NCI-H2107 (cell line): ENCODE results near the gene MKNK2.
A peak's percentile ranks its signal among the peaks of the same experiment; 100 is the strongest.

Experiments
- DNase-seq: peaks from one replicate; lab custom pipeline; 2025; lab: John Stamatoyannopoulos, UW

MKNK2 gene

DNA sequence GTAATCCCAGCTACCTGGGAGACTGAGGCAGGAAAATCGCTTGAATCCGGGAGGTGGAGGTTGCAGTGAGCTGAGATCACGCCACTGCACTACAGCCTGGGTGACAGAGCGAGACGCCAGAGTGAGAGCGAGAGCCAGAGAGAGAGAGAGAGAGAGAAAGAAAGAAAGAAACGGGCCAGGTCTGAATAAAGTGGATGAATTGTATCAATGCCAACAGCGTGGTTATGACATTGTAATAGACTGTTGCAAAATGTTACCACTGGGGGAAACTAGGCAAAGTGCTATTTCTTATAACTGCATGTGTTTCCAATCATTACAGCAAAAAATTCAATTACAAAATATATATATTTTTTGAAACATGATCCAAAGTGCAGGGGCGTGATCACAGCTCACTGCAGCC is 23.7 kb downstream of the MKNK2 start:
- no peak for DNase-seq

- DNase-seq = no peak
Measured at GRCh38 chr19:2026770-2027169, 24.3 kb downstream of the MKNK2 start.

DNA sequence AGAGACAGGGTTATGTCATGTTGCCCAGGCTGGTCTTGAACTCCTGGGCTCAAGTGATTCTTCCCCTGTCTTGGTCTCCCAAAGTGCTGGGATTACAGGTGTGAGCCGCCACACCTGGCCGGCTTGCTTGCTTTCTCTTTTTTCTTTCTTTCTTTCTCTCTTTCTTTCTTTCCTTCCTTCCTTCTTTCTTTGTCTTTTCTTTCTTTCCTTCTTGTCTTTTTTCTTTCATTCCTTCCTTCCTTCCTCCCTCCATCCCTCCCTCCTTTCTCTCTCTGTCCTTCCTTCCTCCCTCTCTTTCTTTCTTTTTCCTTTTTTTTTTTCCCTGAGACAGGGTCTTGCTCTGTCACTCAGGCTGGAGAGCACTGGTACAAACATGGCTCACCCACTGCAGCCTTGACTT is 28.8 kb downstream of the MKNK2 start:
- DNase-seq = no peak

DNA sequence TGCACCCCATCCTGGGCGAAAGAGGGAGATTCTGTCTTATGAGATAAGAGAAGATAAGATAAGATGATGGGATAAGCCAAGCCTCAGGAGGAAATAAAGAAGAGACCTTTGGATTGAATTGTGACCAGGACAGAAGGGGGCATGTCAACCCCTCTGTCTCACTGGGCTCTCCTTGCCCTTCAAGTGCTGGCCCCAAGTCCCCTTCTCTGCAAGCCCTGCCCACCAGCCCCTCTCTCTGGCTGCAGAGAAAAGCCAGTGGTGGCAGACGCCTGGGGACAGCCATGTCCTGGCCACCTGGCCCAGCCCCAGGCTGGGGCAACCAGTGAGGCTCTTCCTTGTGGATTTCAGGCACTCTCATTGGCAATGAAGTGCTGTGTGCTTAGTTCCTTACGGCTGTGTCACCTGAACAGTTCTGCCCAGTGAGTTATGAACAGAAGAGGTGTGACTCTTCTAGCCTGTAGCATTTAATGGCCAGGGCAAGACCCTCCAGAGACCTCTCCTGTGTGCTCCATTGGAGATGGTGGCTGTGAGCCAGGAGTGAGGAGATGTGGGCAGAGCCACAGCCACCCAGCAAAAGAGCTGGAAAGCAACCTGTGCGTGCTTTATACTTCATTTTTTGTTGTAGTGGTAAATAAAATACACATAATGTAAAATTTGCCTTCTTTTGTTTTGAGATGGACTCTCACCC is 29.4 kb downstream of the MKNK2 start:
- no peak for DNase-seq

- no peak for DNase-seq
Measured at GRCh38 chr19:2018752-2019151, 32.3 kb downstream of the MKNK2 start.

- no peak for DNase-seq
Measured at GRCh38 chr19:2016041-2016807, 34.8 kb downstream of the MKNK2 start.

DNA sequence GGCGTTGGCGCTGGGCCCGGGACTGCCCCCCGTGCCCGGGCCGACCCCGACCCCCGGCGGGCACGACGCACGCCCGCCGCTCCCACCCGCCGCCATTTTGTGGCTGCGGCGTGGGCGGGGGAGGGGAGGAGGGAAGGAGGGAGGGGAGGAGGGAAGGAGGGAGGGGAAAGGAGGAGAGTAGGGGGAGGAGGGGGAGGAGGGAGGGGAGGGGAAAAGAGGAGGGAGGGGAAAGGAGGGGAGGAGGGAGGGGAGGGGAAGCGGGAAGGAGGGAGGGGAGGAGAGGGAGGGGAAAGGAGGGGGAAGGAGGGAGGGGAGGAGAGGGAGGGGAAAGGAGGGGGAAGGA is 35.5 kb downstream of the MKNK2 start, which contains the start of gene BTBD2:
TSS of gene BTBD2 (minus strand) at position 107 of the 343 bp plus-strand sequence. CDS start at position 96, 11 bp downstream.
- DNase-seq = peak; percentile 17

DNA sequence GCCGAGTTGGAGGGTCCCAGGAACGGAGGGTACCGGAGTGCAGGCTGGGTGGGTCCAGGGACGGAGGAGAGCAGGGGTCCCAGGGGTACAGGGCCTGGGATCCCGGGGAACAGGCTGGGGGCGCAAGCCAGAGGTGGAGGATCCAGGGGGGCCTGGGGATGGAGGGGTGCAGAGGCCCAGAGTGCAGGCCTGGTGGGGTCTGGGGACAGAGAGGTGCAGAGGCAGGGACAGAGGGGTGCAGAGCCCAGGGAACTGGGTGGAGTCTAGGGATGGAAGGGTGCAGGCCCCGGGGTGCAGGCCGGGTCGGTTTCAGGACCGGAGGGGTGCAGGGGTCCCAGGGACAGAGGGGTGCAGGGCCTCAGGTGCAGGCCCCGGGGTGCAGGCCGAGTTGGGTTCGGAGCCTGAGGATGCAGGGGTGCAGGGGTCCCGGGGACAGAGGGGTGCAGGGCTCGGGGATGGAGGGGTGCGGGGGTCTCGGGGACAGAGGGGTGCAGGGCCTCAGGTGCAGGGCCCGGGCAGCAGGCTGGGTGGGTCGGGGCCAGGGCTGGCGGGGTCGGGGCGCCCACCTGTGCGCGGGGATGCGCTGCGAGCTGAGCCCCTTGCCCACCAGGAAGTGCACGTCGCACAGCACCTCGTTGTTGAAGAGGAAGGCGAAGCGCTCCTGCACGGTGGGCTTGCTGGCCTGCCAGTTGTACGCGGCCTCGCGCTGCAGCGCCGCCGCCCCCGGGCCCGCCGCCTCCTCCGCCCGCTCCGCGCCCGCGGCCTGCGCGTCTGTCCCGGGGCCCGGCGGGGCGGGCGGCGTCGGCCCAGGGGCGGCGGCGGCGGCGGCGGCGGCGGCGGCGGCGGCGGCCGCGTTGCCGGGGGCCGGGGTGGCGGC is 36.1 kb downstream of the MKNK2 start:
- DNase-seq = no peak

- no peak for DNase-seq
Measured at GRCh38 chr19:2014131-2014571, 36.9 kb downstream of the MKNK2 start.

- DNase-seq = no peak
Measured at GRCh38 chr19:2013683-2013961, 37.4 kb downstream of the MKNK2 start.

GRCh38 chr19:2012941-2013682 is 37.9 kb downstream of the MKNK2 start:
- DNase-seq = no peak

DNA sequence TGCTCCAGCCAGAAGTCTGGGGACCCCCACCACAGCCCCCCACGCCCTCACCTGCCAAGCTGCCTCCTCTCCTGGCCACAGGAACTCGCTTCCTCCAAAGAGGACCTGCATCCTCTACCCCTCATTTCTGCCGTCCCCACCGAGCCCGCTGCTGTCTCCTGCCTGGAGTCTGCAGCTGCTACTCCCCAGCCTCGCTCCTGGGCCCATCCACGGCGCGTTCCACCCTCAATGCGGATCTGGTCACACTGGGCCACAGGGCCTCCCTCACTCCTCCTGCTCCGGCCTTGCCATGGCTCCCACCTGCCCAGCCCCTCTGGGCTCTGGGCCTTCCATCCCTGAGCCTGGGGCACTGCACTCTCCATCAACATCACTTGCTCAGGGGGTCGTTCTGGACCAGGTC is 39.9 kb downstream of the MKNK2 start:
- no peak for DNase-seq

- no peak for DNase-seq
Measured at GRCh38 chr19:2010135-2010668, 40.8 kb downstream of the MKNK2 start.

DNA sequence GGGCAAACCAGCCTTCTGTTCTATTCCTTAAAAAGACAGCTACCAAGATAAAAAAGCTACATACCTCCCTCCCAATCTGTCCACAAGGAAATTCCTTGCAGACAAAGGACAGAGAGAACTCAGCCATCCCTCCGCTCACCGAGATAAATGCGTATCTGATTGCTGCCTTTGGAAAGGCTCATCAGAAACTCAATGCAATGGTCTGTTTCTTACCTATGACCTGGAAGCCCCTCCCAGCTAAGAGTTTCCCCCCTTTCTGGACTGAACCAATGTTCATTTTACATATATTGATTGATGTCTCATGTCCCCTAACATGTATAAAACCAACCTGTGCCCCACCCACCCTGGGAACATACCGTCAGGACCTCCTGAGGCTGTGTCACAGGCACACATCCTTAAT is 47.2 kb downstream of the MKNK2 start:
- no peak for DNase-seq

DNA sequence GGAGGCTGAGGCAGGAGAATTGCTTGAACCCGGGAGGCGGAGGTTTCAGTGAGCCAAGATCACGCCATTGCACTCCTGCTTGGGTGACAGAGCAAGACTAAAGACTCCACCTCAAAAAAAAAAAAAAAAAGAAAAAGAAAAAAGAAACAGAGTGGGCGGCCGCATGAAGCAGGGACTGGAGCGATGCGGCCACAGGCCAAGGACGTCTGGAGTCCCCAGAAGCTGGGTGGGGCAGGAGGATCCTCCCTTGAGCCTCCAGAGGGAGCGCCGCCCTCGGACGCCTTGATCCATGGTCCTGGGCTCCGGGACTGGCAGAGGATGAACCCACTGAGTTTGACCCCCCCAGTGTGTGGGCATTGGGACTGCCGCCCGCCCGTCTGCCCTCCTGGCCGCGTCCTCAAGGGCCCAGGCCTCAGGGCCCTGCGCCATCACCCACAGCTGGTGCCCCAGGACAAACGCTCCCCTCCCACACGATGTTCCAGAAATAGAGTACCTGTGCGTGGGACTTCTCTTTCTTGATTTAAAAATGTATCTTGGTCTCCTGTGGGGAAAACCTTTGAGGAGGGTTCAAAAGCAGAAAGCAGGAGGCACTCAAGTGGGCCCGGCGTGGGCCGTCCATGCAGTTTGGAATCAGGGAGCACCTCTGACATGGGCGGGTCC is 51.1 kb downstream of the MKNK2 start:
- DNase-seq = no peak

DNA sequence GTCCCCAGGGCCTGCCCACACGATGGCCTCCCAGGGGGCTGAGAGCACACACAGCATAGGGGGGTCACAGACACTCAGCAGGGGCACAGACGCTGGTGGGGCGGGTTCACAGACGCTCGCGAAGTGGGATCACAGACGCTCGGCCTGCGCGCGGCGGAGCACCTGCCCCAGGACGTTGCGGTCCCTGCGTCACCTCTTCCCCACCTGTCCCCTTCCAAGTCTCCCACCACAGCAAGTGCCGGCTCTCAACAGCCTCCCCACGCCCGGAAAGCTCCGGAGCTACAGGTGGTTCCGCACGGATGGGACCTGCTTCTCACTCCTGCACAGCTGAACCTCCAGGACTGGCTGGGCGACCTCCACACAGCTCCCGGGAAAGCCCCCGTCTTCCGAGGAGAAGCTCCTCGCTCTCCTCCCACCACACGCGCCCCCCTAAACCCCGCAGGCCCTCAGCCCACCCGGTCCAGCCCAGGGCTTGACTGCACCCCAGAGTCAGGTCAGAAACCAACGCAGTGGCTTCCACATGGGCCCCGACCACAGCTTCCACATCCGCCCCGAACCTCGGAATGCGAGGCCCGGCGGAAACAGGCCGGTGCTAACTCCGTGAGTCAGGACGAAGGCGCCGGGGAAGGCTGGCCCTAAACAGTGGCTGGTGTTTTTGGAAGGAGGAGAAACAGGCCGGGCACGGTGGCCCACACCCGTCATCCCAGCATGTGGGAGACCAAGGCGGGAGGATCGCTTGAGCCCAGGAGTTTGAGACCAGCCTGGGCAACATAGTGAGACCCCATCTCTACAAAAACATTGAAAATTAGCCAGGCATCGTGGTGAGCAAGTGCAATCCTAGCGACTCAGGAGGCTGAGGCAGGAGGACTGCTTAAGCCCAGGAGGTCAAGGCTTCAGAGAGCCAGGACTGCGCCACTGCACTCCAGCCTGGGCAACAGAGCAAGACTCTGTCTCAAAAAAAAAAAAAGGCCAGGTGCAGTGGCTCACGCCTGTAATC is 52.0 kb downstream of the MKNK2 start:
- DNase-seq = no peak

DNA sequence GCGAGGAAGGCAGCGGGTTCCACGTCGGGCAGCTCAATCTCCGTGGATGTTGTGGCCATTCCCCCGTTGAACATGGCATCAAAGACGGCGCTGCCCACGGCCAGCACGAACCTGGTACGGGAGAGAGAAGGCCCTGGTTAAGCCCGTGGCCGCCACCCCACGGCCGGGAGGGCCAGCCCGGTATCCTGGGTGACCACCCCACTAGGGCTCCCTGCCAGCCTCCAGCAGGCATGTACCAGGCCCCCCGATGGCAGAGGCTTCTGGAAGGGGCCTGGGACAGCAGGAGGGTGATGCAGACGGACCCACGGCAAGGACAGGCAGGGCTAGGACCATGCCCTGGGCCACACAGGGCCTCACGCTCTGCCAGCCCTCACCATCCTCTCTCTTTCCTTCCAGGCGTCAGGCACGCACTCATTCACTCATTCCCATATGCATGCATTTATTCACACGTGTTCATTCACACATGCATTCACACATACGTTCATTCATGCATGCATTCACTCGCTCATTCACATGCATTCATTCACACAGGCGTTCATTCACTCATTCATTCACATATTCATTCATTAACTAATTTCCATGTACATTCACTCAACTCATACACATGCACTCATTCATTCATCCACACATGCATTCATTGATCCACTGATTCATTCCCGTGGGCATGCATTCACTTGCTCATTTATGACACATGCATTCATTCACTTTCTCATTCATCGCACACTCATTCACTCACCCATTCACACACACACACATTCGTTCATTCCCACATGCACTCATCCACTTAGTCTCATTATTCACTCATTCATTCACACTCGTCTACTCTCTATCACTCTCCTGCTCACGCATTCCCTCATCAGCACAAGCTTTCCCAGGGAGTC is 53.5 kb downstream of the MKNK2 start:
- no peak for DNase-seq

GRCh38 chr19:1992759-1993260 is 58.2 kb downstream of the MKNK2 start:
- no peak for DNase-seq
